ENCODE results near the gene NOP10.
A peak's percentile ranks its signal among the peaks of the same experiment; 100 is the strongest.

- TF ChIP-seq JUND (IDR thresholded peaks at IDR 0.05; ENCODE audit: low read length) (peak; percentile 82; the same call in 1 of the 2 replicates), RAD21 (IDR thresholded peaks at IDR 0.05 in 1 of 2, conservative IDR thresholded peaks at IDR 0.05 in 1 of 2; ENCODE audit: low read depth in 2 of 2, low read length in 2 of 2) (peak; percentile 80 to 84), EZH2 (IDR thresholded peaks at IDR 0.05; ENCODE audit: low read depth, low read length, severe bottlenecking) (no peak), MAX (IDR thresholded peaks at IDR 0.05) (peak; percentile 98), TEAD4 (IDR thresholded peaks at IDR 0.05; ENCODE audit: low read depth, low read length) (0 out of 2 replicates have a peak, but pooled peaks have one; percentile 23), POLR2AphosphoS5 (IDR thresholded peaks at IDR 0.05; ENCODE audit: low read depth, low read length) (peak; percentile 93)
- TF ChIP-seq, protein P1, sequence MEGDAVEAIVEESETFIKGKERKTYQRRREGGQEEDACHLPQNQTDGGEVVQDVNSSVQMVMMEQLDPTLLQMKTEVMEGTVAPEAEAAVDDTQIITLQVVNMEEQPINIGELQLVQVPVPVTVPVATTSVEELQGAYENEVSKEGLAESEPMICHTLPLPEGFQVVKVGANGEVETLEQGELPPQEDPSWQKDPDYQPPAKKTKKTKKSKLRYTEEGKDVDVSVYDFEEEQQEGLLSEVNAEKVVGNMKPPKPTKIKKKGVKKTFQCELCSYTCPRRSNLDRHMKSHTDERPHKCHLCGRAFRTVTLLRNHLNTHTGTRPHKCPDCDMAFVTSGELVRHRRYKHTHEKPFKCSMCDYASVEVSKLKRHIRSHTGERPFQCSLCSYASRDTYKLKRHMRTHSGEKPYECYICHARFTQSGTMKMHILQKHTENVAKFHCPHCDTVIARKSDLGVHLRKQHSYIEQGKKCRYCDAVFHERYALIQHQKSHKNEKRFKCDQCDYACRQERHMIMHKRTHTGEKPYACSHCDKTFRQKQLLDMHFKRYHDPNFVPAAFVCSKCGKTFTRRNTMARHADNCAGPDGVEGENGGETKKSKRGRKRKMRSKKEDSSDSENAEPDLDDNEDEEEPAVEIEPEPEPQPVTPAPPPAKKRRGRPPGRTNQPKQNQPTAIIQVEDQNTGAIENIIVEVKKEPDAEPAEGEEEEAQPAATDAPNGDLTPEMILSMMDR (IDR thresholded peaks at IDR 0.05; ENCODE audit: control extremely low read depth in 1 of 3, insufficient read depth in 1 of 3, low read depth in 1 of 3, low read length in 3 of 3), result peak; percentile 77 to 99 (median 87)
These were observed at the start of gene NOP10, which contains the start of gene NUTM1 for GRCh38 chr15:34342737-34343575.

All from H1 (cell line).